Stimulated activated naive CD4-positive, alpha-beta T cell (primary cell): ENCODE results near the gene RBM39.
"Not testable (repeated sequence)": the region's sequence is repeated elsewhere in the genome, so short reads cannot be mapped to it uniquely, and the experiment has no call there.

Source experiments
- DNase-seq, 6 experiments: peaks; one replicate each; lab custom pipeline; 2025; lab: John Stamatoyannopoulos, UW

Gene RBM39

DNA sequence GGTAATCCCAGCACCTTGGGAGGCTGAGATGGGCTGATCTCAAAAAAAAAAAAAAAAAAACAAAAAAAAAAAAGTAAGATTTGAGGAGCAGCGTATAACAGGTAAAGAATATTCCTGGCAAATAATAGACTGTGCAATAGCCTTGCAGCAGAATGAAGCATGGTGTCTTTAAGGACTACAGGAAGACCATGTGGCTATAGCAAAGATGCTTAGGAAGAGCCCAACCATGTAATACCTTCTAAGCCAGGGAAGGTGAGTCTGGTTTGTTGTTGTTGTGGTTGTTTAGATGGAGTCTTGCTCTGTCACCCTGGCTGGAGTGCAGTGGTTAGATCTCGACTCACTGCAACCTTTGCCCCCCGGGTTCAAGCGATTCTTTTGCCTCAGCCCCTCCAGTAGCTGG, 14.3 kb upstream of the RBM39 start:
- no peak for DNase-seq

DNA sequence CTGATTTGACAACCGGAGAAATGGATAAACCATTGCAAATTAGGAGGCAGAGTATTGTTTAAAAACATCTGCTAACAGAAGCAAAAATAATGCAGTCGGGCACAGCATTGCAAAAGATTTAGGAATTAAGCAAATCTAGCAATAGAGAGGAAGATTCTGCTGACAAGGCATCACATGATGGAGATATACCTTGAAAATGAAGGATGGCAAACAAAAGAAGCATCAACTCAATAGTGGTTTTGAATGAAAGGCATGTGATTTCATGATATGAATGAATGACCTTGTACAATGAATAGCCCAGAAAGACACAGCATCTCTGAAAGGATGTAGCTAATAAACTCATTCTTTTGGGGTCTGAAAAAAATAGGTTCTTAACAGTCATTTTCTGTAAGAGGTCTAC, 8.6 kb upstream of the RBM39 start:
- no peak for DNase-seq

DNA sequence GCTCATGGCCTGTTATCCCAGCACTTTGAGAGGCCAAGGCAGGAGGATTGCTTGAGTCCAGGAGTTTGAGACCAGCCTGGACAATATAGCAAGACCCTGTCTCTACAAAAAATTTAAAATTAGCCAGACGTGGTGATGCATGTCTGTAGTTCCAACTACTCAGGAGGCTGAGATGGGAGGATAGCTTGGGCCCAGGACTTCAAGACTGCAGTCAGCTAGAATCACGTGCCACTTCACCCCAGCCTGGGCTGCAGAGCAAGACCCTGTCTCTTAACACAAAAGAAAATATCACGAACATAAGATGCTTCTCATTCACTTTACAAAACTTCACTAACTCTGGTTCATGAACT, 2.4 kb upstream of the RBM39 start:
- not testable (repeated sequence) for DNase-seq

DNA sequence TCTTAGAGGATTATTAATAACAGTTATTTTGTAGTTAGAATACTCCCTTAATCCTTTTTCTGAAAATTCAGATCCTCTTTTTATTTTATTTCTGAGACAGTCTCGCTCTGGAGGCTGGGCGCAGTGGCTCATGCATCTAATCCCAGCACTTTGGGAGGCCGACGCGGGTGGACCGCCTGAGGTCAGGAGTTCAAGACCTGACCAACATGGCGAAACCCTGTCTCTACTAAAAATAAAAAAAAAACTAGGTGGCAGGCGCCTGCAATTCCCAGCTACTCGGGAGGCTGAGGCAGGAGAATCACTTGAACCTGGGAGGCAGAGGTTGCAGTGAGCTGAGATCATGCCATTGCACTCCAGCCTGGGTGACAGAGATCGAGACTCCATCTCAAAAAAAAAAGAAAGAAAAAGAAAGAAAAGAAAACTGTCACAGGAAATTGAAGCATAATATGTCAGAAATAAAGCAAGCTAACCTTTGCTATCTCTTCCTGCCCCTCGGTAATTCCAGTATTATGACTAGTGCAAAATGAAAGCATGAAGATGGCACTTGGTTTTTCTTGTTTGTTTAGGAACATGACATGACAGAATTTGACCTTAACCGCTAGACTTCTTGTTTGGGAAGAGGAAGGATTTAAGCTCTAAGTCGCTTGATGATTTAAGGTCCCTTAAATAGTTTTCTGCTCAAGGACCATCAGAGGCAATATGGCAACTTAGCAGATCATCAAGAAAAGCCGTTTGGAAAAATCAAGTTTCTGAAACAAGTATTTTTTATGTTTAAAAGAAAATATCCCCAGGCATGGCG, 1.8 kb upstream of the RBM39 start:
- peak in 2 of 6 experiments; percentile 18 to 32 for DNase-seq

DNA sequence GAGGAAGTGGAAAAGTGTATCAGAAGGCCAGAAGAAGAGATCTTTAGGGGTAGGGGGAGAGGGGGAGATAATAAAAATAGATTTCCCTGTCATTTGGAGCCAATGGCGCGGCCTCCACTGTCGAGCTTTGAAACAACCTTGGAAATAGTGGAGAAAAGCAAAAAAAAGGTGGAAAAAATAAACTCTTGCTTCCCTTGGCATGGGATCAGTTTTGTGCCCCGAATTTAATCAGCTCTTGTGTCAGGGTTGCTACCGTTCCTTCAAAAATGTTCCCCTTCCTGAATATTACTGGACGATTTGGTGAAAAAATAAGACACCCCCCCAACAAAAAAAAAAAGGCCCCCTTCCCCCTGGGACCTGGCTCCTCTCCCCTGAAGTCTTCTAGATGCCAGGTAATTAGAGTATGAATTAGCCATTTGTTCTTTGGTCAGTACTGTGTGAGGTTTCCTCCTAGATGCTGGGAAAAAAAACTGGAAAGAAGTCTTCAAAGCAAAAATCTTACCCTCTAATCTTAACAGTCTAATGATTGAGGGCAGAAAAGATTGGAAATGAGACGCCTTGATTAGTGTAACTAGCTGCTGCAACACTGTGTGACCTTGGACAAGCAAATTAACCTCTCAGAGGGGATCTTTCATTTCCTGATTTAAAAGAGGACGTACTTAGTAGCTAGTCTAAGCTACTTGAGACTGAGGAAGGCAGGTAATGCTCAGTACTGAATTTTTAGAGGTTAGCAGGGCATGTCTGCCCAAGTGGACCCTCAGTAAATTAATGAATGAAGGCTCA, 872 bp upstream of the RBM39 start:
- DNase-seq: peak in 3 of 6 experiments; percentile 8 to 55 (median 53)

DNA sequence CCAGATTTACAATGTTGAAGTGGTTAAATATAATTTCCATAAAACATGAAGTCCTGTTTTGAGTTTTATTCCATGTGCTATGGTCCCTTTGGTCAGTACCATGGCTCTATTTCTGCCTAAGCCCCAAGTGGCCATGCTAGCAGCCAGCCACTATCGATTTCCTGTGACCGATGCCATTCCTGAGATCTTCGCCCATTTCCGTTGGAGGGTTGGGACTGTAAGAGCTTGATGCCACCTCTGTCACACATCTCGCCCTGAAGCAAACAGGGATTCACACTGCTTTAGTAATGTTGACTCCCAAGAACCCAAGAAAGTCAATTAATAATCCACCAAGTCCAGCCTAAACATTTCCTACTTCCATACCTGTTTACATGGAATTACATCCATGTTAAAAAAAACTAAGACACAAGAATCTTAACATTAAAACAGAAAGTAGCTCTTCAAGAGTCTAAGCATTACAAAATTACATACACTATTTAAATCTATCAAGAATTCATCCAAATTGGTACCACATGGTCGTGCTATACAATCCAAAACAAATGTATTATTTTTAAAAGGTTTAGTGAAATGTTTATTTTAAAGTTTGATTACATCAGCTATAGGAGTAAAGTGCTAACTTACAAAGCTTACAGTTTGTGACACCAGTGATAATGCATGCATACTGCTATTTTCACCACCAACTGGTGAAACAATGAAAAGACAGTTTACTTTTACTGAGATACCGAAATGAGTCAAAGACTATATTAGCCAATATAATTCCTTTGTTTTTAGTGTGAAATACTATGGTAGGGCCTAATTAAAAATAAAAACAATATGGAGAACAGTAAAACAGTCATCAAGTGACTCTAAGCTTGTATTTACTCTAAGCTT, 2.5 kb downstream of the RBM39 start:
- peak in 3 of 6 experiments; percentile 12 to 37 (median 36) for DNase-seq

DNA sequence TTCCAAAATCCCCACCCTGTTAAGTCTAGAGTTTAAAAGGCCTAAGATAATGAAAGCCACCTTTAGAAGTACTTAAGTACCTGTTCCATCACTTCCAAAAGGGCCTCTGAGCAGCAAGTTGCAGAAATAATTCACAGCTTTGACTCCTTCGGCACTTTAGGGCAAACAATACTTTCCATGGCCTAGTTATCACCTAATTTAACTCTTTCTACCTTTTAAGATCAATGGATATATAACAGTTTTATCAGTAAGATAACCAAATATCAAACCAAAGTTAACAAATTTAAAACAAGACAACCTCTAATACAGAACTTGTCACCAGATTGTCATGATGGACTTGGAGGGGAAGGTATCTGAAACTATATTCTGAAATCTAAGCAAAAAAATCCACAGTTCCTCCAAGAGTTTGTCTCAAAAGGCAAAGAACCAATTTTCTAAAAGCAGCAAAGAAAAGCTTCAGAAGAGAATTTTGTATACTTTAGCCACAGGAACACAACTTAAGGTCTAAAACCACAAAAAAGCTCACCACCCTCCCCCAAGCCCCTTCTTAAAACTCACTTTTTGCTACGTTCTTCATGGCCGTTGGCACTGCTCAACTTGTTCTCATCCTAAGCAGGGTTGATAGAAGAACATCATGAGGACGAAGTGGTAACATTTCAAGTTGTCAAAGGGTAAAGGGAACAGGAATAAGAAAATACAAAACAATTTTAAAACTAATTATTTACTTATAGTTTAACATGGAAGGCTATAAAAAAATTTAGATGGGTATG, 3.5 kb downstream of the RBM39 start:
- DNase-seq: no peak

DNA sequence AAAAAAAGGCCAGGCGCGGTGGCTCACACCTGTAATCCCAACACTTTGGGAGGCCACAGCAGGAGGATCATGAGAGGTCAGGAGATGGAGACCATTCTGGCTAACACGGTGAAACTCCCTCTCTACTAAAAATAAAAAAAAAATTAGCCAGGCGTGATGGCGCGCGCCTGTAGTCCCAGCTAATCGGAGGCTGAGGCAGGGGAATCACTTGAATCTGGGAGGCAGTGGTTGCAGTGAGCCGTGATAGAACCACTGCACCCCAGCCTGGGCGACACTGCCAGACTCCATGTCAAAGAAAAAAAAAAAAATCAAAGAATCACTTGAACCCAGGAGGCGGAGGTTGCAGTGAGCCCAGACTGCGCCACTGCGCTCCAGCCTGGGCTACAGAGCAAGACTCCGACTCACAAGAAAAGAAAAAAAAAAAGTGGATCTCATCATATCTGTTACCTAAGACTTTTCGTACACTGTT, 4.2 kb downstream of the RBM39 start:
- DNase-seq: no peak

DNA sequence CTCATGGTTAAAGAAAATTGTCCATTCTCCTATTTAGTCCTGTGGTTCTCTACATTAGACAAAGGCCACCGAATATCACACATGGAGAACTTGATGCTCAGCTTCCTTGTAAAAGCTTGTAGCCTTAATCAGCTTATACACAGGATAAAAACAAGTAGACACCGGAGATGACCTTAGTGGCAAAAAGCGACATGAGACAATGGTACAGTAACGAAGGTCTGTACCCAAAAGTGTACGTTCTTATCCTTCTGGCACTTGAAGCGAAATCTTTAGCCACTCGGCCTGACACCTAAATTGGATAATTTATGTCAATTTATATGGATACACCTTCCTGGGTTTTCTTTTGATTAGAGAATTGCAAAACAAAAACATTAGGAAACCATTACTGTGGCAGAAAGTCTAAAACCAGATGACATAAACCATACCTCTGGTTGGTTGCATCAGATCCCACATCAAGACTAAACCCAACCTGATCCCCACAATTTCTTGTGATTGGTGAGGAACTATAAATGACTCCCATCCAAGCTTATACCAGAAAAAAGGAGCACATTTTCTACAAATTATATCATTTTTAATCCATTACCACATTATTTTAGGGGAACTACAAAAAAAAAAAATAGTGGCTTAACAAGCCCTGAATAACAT, 6.1 kb downstream of the RBM39 start:
- no peak for DNase-seq

DNA sequence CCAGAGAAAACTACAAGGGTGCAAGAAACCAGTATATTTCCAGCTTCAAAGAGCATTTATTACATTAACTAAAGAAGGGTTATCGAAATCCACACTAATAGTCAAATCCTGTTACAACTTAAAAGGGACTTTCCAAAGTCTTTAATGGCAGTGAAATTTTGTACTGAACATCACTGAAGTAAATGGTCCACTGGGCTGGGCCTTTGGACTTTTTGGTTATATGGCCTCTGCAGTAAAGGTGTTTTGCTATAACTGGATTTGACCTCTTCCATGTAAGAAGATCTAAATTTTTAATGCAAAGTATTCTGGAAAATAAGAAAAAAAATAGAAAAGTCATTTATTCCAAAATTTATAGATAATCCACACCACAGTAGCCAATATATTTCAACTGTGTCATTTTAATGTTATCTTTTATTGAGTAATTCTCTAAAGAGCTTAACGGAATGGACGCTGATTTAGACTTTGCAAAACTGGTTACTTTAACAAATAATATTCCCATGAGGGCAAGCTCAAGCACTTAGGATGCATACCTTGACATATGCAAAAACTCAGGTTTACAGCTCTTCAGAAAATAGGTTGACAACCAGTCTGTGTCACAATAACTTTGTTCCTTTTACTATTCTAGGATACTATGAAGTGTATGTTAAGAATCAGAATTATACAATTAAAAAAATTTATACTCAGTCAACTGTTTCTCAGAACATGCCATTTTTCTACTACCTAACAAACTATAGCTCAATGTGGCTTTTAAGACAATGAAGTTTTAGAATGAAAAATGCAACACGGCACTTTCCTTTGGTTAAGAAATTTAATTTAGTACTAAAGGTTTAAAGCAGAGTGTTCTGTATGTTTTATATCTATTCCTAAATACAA, 7.0 kb downstream of the RBM39 start:
- DNase-seq: no peak

DNA sequence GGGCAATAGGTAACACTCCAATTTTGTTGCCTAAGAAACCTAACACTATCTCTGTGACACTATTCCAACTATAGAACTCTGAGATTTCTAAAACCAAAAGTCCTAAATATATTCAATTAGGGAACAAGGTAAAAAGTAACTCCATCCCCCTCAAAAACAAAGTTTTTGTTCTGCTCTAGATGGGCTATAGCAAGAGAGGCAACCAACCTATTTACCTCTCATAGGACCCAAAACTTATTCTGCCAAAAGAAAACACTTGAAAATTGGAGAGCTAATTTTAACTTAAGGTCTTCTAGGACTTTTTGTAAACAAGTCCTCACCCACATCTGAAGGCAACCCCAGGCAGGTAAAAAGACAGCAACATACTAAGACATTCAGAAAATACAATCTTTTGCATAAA, 7.7 kb downstream of the RBM39 start:
- peak in 1 of 6 experiments; percentile 10 for DNase-seq

DNA sequence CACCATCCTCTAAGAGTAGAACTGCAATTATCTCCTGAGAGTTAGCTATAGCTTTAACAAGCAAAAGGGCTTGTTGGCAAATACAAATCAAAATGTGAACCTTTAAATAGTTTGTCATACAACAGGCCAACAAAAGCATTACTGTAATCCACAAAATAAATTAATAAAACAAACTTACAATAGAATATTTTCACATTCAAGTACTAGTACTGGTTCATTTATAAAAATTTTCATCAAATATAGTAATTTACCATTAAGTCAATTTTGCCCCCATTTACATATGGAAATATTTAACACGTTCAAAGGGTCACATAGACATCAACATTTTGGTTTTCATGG, 9.4 kb downstream of the RBM39 start:
- DNase-seq: no peak

DNA sequence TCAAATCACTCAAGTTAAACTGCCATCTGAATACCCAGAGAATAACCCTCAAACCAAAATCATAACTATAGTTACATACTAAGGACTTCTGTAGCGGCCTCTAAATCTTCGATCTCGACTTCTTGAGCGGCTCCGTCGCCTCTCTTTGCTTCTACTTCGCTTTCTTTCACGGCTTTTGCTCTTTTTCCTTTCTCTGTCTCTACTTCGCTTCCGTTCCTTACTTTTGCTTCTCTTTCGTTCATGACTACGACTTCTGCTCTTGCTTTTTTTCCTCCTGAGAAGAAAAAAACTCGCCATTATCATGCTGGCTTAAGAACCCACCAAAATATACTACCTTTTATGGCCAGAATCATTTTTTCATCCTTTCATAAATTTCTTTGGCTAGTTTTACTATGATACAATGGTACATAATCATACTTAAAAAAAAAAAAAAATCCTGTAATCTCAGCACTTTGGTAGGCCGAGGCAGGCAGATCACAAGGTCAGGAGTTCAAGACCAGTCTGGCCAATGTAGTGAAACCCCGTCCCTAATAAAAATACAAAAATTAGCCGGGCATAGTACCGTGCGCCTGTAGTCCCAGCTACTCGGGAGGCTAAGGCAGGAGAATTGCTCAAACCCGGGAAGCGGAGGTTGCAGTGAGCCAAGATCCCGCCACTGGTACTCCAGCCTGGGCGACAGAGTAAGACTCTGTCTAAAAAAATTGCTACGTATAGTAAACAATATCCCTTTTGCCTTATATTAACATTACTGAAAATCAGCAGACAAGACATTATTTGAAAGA, 10.0 kb downstream of the RBM39 start:
- DNase-seq: no peak

DNA sequence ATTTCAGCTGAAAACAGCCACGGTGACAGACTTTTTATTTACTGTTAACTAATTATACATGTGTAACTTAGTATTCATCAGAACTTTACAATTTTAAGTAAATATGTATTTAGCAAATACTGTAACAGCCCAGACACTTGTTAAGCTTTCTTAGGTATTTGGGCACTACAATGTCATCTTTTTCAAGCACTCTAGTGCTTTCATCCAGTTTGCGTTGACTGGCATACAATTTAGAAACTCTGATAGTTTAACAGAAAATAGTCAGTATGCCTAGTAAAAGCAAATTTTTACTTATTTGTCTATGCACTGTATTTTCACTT, 10.6 kb downstream of the RBM39 start:
- DNase-seq: no peak

DNA sequence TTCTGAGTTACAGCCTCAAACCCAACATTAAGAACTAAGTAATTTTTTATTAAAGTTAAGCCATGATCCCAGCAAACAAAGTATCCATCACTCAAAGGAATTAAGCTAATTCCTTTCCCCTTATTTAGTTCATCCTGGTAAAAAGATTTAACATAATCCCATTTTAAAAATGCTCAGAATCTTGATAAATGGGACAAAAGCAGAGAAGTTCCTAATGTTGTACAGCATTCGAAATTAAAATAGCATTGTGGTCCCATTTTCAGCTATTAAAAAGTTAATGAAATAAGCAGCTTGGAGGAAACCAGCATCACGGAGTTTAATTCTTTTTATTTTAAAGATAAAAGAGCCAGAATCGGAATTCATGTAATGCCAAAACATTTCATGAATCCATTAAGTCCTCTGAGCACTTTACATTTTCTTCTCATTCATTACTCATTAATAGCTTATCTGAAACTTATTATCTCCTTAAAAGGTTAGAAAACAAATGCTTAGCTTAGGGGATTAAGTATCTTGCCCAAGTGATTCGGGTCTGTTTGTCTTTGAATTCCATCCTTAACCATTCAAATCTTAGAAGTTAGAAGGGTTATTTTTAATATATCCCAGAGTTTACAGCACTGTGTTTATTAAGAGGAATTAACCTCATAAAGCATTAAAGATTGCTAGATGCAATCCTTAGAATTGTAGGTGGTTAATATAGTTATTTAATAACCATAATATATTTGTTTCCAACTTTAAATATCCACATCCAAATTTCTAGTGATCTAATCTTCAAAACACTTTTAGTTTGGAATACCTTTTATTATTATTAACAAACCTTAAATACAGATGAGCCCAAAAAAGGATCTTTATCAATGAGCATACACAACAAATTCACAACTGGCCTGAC, 11.2 kb downstream of the RBM39 start:
- no peak for DNase-seq

DNA sequence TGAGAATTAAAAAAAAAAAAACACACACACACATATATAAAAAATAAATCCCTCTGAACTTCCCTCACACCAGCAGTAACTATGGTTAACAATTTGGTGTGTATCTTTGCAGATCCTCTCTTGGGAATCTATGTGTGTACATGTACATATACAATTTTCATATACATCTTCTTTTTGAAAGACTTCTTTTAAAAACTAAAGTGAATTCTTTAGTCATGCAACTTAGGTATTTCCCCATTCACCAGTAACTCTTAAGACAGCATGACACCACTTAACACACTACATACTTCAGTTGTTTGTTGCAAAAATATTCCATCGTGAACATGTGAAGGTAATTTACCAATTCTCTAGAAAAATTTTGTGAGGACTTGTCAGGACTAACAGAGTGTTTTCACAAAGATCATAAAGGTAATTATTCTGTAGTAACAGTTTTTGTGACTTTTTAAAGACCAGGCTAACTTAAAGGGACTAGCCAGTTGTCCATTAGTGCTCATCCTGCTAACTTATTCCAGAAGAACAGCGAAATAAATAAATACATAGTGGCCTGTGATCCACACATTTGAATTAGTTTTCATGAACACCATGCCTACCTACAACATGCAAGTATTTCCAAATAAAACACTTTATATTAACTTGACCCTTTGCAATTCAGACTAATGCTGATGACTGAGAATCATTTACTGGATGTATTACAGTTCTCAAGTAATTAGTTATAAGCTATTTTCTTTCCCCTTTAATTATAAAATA, 12.1 kb downstream of the RBM39 start:
- no peak for DNase-seq

DNA sequence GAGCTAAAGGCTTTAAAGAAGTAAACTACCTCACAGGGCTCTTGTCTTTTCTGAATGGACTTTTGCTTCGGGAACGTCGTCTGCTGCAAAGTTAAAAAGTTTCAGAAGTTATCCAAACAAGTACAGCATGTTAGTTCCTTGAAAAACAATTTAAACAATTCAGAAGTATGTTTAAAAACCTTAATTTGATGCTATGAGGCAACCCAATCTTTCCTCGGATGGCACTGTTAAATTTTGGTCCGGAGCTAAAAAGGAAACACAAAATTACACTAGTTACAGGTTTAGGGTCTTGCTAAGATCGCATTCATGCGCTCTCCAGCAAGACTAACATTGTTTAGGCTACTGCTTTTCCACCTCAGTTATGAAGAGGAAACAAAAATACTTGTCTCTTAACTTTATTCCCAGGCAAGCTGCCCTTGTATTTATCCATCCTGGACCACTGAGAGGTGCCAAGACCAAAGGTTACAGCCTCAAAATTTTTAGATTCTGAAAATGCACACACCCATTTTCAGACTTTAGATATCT, 12.7 kb downstream of the RBM39 start:
- DNase-seq: no peak
